HG03175 (cell line): ENCODE results near the gene COX4I1.

ENCODE experiments used
- ATAC-seq: cut with Tn5 transposase; IDR thresholded peaks from one replicate; pipeline ENCODE4 v1.9.1; 2021; ENCODE audit warnings: mild to moderate bottlenecking, moderate library complexity; ENCODE audit not compliant: unreplicated experiment

COX4I1 gene

DNA sequence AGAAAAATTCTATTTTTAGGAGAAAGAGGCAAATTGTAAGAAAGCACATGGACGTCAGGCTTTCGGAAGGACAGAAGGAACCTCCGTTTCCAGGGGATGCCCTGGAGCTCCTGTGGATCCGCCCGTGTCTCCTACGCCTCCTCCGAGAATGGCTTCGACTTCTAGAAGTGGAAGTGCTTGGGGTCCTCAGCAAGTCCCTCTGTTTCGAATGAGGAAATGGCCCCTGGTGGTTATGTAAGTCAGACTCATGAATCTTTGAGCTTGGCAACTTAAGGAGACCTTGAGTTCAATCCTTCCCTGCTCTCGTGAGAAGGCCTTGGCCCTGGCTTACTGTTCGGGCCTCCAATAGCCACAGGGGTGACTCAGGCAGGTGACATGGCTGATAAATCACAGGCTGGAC, 38.9 kb downstream of the COX4I1 start:
- no peak for ATAC-seq

DNA sequence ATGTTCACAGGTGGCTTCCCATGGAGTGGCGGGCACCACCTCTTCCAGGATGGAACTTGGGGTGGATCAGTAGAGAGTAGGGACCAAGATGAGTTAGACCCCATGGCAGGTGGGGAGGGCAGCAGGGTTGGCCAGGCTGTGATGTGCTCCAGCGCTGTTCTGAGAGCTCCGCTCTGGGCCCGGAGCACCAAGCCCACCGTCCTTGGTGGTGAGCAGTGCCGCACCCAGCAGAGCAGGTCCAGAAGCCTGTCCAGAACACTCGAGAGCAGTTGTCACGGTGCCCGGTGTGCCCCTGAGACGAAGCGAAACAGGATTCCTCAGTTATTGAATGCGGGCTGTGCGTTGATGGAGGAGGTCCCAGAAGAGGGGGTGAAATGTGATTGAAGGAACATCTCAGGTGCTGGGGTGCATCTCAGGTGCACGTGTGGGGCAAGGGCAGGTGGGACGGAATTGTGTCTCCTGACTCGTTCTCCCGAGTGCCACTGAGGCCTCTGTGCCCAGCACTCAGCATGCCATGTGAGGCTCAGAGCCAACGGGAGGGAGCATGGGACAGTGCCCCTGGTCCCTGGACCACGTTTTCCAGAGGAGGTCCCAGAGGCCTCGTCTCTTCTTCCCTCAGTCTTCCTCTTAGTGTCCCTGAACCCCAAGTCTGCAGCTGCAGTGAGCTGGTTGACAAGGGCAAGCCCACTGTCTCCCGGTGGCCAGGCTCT, 39.5 kb downstream of the COX4I1 start:
- ATAC-seq: no peak

GRCh38 chr16:85839681-85840240, 40.3 kb downstream of the COX4I1 start:
- no peak for ATAC-seq

GRCh38 chr16:85840395-85840794, 40.9 kb downstream of the COX4I1 start:
- no peak for ATAC-seq

- ATAC-seq: no peak
Measured at GRCh38 chr16:85840801-85841200, 41.3 kb downstream of the COX4I1 start.

GRCh38 chr16:85842435-85842834, 42.9 kb downstream of the COX4I1 start:
- no peak for ATAC-seq

GRCh38 chr16:85842848-85843247, 43.4 kb downstream of the COX4I1 start:
- no peak for ATAC-seq

- no peak for ATAC-seq
Measured at GRCh38 chr16:85843471-85844168, 44.1 kb downstream of the COX4I1 start.

DNA sequence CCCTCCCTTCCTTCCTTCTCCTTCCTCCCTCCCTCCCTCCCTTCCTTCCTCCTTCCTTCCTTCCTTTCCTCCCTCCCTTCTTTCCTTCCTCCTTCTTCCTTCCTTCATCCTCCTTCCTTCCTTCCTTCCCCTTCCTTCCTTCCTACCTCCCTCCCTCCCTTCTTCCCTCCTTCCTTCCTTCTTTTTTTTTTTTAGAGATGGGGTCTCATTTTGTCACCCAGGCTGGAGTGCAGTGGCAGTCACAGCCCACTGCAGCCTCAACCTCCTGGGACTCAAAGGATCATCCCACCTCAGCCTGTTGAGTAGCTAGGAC, 44.6 kb downstream of the COX4I1 start:
- ATAC-seq: no peak

DNA sequence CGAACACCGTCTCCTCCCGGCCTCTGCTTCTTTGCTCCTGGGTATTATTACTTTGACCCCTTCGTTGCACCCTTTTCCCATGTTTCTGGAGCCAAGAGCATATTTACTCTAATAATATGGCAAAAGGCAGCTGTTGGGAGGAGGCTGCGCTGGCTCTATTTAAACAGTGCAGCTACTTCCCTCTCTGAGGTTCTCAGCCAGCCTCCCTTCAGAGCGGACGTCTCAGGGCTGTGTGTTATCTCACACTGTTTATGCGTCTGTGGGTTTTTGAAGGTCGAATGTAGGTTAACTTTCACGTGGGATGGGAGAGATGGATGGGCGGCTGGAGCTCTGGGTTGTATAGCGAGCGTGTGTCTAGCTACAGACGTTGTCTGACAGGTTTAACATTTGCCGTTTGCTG, 45.3 kb downstream of the COX4I1 start:
- no peak for ATAC-seq

DNA sequence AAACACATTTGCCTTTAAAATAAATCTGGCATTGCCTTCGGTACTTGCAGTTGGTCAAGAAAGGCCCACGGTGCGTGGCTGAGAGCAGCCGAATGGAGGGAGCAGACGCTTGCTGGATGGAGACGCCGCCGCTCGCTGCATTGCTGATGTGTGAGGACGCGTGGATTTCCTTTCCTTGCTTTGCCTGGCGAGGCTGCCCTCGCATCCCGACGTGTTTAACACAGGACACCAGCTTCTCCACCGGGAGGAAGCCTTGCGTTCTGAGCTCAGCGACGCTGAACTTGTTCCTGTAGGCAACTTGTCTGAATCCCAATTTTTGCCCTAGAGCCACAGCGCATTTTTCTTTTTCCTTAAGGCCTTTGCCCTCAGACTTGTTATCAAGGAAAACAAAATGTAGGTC, 45.8 kb downstream of the COX4I1 start:
- ATAC-seq: no peak

DNA sequence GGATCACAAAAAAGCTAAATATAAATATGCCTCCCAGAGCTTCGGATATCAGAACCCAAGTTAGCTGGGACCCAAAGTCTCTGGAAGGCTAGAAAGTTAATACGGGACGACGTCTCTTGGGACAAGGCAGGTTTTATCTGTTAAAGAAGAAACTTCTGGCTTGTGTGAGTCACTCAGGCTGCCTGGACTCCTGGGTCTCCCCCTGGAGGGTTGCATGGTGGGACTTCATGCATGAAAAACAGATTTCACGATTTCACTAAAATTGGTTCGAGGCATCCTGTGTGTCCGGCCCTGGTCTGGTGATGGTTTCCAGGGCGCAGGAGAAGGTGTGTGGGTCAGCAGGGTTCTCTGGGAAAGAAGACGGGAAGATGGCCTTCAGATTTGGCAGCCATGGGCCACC, 47.0 kb downstream of the COX4I1 start:
- no peak for ATAC-seq

- no peak for ATAC-seq
Measured at GRCh38 chr16:85847036-85847435, 47.5 kb downstream of the COX4I1 start.

DNA sequence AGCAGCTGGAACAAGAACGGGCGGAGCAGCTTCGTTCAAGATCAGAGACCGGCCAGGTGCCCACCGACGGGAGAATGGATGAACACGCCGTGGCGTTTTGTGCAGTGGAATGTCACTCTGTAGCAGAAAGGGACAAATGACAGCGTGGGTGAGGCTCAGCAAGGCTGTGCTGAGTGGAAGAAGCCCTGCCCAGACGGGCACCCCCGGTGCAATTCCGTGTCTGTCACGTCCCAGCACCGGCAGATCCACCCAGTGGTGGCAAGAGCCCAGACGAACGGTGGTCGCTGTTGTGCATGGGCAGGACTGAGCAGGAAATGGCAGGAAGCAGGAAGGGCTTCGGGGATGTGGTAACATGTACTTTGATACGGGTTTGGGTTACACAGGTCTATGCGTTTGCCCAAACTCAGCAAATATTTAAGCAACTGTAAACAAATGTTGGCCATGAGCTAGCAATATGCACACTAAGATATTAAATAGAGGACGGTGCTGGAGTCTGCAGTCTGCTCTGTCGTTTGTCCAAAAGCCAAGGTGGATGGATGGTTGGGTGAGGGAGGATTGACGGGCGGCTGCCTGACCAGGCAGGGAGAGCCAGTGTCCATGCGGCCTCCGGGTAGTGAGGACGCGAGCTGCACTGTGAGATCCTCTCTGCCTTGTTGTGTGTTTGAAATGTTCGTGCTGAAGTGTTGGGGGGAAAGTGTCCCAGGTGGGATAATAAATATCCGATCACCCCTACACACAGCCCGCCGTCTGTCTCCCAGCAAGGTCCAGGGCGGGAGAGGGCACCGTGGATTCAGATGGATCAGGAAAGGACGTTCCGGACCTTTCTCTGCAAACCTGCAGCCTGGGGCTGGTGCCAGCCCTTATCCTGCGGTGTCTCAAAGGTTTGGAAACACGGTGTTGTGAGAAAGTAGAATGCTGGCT, 48.4 kb downstream of the COX4I1 start:
- ATAC-seq: no peak

DNA sequence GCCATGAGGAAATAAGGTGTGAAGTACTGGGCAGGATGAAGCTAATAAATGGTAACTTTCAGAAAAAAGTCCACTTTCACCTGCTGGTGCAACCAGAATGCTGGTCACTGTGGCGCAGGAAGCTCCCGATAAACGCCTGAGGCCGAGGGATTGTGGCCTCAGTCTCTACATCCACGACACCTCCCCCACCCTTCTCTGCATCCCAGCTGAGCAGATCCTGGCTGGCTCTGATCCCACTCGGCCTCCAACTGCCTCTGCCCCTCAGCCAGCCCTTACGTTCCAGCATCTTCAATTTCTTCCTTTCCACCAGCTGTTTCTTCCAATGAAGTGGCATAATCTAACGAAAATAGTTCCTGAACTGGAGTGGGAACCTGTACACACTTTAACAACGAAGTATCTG, 49.5 kb downstream of the COX4I1 start:
- ATAC-seq: no peak

DNA sequence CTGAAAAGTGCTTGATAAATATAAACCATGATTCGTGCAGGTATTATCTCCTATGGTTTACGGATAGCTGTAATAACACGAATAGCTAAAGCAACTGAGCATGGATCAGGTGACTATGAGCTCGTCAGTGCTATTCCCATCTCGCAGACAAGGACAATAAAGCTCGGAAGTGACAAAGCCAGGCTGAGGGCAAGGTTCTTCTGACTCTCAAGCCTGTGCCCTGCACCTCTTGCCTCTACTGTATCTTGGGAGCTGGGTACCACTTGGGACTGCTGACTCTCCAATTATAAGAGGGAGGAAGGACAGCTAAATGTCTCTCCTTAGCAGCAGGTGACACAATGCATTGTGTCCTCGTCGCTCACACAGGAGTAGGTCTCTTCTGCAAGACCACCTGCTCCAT, 49.9 kb downstream of the COX4I1 start:
- no peak for ATAC-seq

- no peak for ATAC-seq
Measured at GRCh38 chr16:85850344-85850880, 50.9 kb downstream of the COX4I1 start.

- ATAC-seq: no peak
Measured at GRCh38 chr16:85851034-85851785, 51.7 kb downstream of the COX4I1 start.

DNA sequence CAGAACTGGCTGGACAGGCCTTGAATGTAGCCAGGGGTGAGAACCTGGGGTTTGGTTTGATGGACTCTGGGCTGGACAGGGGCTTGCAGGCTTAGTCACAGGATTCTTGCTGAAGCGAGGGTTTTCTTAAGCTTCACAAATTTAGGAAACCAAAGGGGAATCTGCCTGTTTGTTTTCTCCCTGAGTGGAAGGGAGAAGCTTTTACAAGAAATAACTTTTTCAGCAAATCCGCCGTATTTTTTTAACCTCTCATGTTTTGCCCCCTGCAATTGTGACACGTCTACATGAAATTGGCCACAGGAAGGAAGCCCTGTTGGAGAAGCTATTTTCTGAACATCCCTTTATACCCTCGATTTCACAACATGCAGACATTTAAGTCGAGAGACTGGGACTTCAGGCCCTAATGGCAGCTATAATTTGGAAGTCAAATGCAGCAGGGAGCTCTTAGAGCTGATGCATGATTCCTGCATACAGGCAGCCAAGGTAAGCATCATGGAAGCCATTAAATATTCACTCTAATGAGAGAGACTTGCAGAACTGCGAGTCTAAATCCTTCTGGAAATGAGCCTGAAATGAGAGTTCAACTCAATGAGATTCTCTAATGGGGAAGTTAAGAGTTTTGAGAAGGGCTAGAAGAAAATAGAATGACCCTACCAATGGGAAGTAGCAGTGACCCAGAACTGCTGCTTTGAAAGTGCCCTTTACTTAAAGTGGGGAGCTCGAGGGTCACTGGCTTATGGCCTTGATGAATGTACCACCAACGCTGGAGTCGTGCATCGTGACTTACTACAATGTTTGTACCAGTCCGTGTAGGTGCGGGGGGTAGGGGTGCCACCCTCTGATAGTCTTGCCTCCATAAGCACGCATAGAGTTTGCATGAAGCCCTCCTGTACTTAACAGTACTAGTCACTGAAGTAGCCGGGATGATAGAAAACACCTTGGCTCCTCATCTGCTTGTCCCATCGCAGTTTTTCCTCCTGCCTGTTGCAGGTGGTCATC, 54.4 kb downstream of the COX4I1 start:
- ATAC-seq: no peak
